SK-N-SH treated with all-trans-retinoic acid at 6 μM for 48 hours (cell line): ENCODE results near the gene RBM6.

Source experiments
- ATAC-seq: fragments of 200-7000 bp; cut with Tn5 transposase; 3 replicates; pipeline ENCODE4 v1.9.1; 2020; ENCODE audit warnings: mild to moderate bottlenecking, moderate library complexity
- ARNTL ChIP-seq: fragments of 450-650 bp; formaldehyde crosslinking; IDR thresholded peaks from 2 replicates; pipeline ENCODE4 v1.5.0; 2020; ENCODE audit warnings: low read depth, mild to moderate bottlenecking, moderate library complexity, borderline replicate concordance
- BACH2 ChIP-seq: fragments of 250-450 bp; sonication (Bioruptor Pico); IDR thresholded peaks from 2 replicates; pipeline ENCODE4 v1.9.0; 2021; ENCODE audit warnings: mild to moderate bottlenecking, borderline replicate concordance
- CREB5 ChIP-seq: fragments of 250-450 bp; sonication (Bioruptor Pico); IDR thresholded peaks from 2 replicates; pipeline ENCODE4 v1.5.1; 2020; ENCODE audit warnings: low read depth, mild to moderate bottlenecking, moderate library complexity
- CSDC2 ChIP-seq: fragments of 250-450 bp; sonication (Bioruptor Pico); IDR thresholded peaks from 2 replicates; pipeline ENCODE4 v1.5.0; 2020; ENCODE audit warnings: mild to moderate bottlenecking, moderate library complexity
- ESRRG ChIP-seq: fragments of 250-450 bp; sonication (Bioruptor Pico); IDR thresholded peaks from 2 replicates; pipeline ENCODE4 v1.6.1; 2021; ENCODE audit warnings: mild to moderate bottlenecking
- GLIS3 ChIP-seq: fragments of 250-450 bp; sonication (Bioruptor Pico); IDR thresholded peaks from 2 replicates; pipeline ENCODE4 v1.5.0; 2020; ENCODE audit warnings: mild to moderate bottlenecking, moderate library complexity
- ISL1 ChIP-seq: fragments of 250-450 bp; sonication (Bioruptor Pico); IDR thresholded peaks from 2 replicates; pipeline ENCODE4 v2.1.2; 2022; ENCODE audit warnings: mild to moderate bottlenecking, moderate library complexity
- OSR1 ChIP-seq: fragments of 250-450 bp; sonication (Bioruptor Pico); IDR thresholded peaks from 2 replicates; pipeline ENCODE4 v1.8.0; 2022; ENCODE audit warnings: moderate library complexity, mild to moderate bottlenecking, inconsistent platforms
- POU6F1 ChIP-seq: fragments of 250-450 bp; sonication (Bioruptor Pico); IDR thresholded peaks from 2 replicates; pipeline ENCODE4 v1.8.0; 2021; ENCODE audit warnings: low read depth, mild to moderate bottlenecking, moderate library complexity, borderline replicate concordance
- PPARA ChIP-seq: fragments of 250-450 bp; sonication (Bioruptor Pico); IDR thresholded peaks from 2 replicates; pipeline ENCODE4 v1.5.0; 2020; ENCODE audit warnings: mild to moderate bottlenecking, borderline replicate concordance
- RARB ChIP-seq: fragments of 250-450 bp; sonication (Bioruptor Pico); IDR thresholded peaks from 2 replicates; pipeline ENCODE4 v1.8.0; 2021; ENCODE audit warnings: mild to moderate bottlenecking, moderate library complexity
- SNAI2 ChIP-seq: fragments of 250-450 bp; sonication (Bioruptor Pico); IDR thresholded peaks from 2 replicates; pipeline ENCODE4 v1.5.0; 2020; ENCODE audit warnings: mild to moderate bottlenecking, moderate library complexity
- TCF4 ChIP-seq: fragments of 250-450 bp; sonication (Bioruptor Pico); IDR thresholded peaks from 2 replicates; pipeline ENCODE4 v1.8.0; 2021; ENCODE audit warnings: mild to moderate bottlenecking, moderate library complexity, borderline replicate concordance
- TOX ChIP-seq: fragments of 250-450 bp; sonication (Bioruptor Pico); IDR thresholded peaks from 2 replicates; pipeline ENCODE4 v1.8.0; 2021; ENCODE audit warnings: mild to moderate bottlenecking, moderate library complexity, borderline replicate concordance
- TSHZ2 ChIP-seq: fragments of 250-450 bp; sonication (Bioruptor Pico); IDR thresholded peaks from 2 replicates; pipeline ENCODE4 v1.5.0; 2020; ENCODE audit warnings: mild to moderate bottlenecking, moderate library complexity
- ZC3H10 ChIP-seq: fragments of 250-450 bp; sonication (Bioruptor Pico); IDR thresholded peaks from 2 replicates; pipeline ENCODE4 v1.5.1; 2021; ENCODE audit warnings: mild to moderate bottlenecking, moderate library complexity
- ZFP3 ChIP-seq: fragments of 250-450 bp; sonication (Bioruptor Pico); IDR thresholded peaks from 2 replicates; pipeline ENCODE4 v1.5.0; 2020; ENCODE audit warnings: mild to moderate bottlenecking, moderate library complexity
- ZFP30 ChIP-seq: fragments of 450-650 bp; formaldehyde crosslinking; IDR thresholded peaks from 2 replicates; pipeline ENCODE4 v1.5.0; 2022; ENCODE audit warnings: mild to moderate bottlenecking, moderate library complexity
- ZNF565 ChIP-seq: fragments of 450-650 bp; formaldehyde crosslinking; conservative IDR thresholded peaks from 2 replicates; pipeline ENCODE4 v1.5.0; 2020; ENCODE audit warnings: low read depth, mild to moderate bottlenecking, moderate library complexity
- ZNF70 ChIP-seq: fragments of 450-650 bp; formaldehyde crosslinking; IDR thresholded peaks from 2 replicates; pipeline ENCODE4 v1.5.0; 2020; ENCODE audit warnings: mild to moderate bottlenecking, moderate library complexity
- ZNF8 ChIP-seq: fragments of 450-650 bp; formaldehyde crosslinking; IDR thresholded peaks from 2 replicates; pipeline ENCODE4 v1.5.0; 2020; ENCODE audit warnings: mild to moderate bottlenecking, moderate library complexity

RBM6 gene

GRCh38 chr3:50044976-50045375 is 105.0 kb downstream of the RBM6 start:
- TF ChIP-seq CREB5 (CRISPR knock-in tag): no peak
- ATAC-seq: no peak

- no peak for ATAC-seq
- TF ChIP-seq ZNF565 (no peak), ARNTL (CRISPR knock-in tag) (no peak), ZC3H10 (CRISPR knock-in tag) (no peak), BACH2 (CRISPR knock-in tag) (no peak), CSDC2 (CRISPR knock-in tag) (no peak), ZNF70 (CRISPR knock-in tag) (no peak), TSHZ2 (no peak), TOX (CRISPR knock-in tag) (no peak), SNAI2 (CRISPR knock-in tag) (no peak), TCF4 (CRISPR knock-in tag) (no peak), ZFP3 (CRISPR knock-in tag) (no peak), ESRRG (CRISPR knock-in tag) (no peak), ZNF8 (no peak), POU6F1 (no peak), GLIS3 (no peak)
These were observed 107.5 kb downstream of the RBM6 start for GRCh38 chr3:50047426-50047825.

GRCh38 chr3:50050361-50050760 is 110.4 kb downstream of the RBM6 start:
- TF ChIP-seq ZNF8: no peak
- no peak for TF ChIP-seq ISL1
- 0 out of 2 replicates have a peak, but pooled peaks have one; percentile 17 for TF ChIP-seq TOX (CRISPR knock-in tag)
- no peak for TF ChIP-seq ARNTL (CRISPR knock-in tag)
- no peak for TF ChIP-seq TSHZ2
- TF ChIP-seq BACH2 (CRISPR knock-in tag): no peak; the same call in 1 of the 2 replicates
- no peak for TF ChIP-seq OSR1 (CRISPR knock-in tag)
- TF ChIP-seq ZFP3 (CRISPR knock-in tag): no peak
- TF ChIP-seq TCF4 (CRISPR knock-in tag): peak; percentile 54; the same call in 1 of the 2 replicates
- TF ChIP-seq, all 23 proteins: peak for 2
- peak; percentile 81 for ATAC-seq

- no peak for ATAC-seq
- TF ChIP-seq ZC3H10 (CRISPR knock-in tag): no peak
- no peak for TF ChIP-seq ISL1
- no peak for TF ChIP-seq PPARA
- TF ChIP-seq CREB5 (CRISPR knock-in tag): no peak
- TF ChIP-seq POU6F1: no peak
- TF ChIP-seq ZNF8: no peak
- TF ChIP-seq ARNTL (CRISPR knock-in tag): no peak
- no peak for TF ChIP-seq RARB (CRISPR knock-in tag)
- TF ChIP-seq GLIS3: no peak
- TF ChIP-seq ZFP30 (CRISPR knock-in tag): no peak
- TF ChIP-seq ESRRG (CRISPR knock-in tag): no peak
- no peak for TF ChIP-seq SNAI2 (CRISPR knock-in tag)
- TF ChIP-seq TSHZ2: no peak
These were observed 117.8 kb downstream of the RBM6 start for GRCh38 chr3:50057756-50058155.
